ENCODE data around the gene TMEM135. TPM values are rescaled to one million over a fixed set of nuclear protein-coding genes. Genes with fewer than 3 reads are reported as not detected.

Gene TMEM135
- total RNA-seq, 2 donors from 2014 or later = 25.9 to 26.9 TPM

- no peak for TF ChIP-seq CTCF (IDR thresholded peaks at IDR 0.05)
- H3K4me3 ChIP-seq = no peak overlapping the region
- DNase-seq (ENCODE audit: low spot score) (no peak), ATAC-seq (ENCODE audit: insufficient number of reproducible peaks, low FRiP score, low read depth) (no peak)
- peak overlapping the region; percentile 49 to 60 for H3K27ac ChIP-seq
- no peaks in the 10 kb centered on the region for H3K36me3 ChIP-seq
- peaks cover 11 to 35% of the 10 kb centered on the region in 2 donors for H3K4me1 ChIP-seq (ENCODE audit: control insufficient read depth in 1 of 2, low read depth in 2 of 2)
- no peaks in the 10 kb centered on the region for H3K27me3 ChIP-seq (replicated peaks; ENCODE audit: insufficient read depth)
- H3K9me3 ChIP-seq = no peaks in the 10 kb centered on the region
Measured at GRCh38 chr11:87223816-87224215, 186.1 kb downstream of the TMEM135 start.

- ATAC-seq (ENCODE audit: insufficient number of reproducible peaks, low FRiP score, low read depth) = no peak
- no peak for TF ChIP-seq CTCF (IDR thresholded peaks at IDR 0.05)
- Histone ChIP-seq H3K36me3 (no peaks in the 10 kb centered on the region), H3K27me3 (replicated peaks; ENCODE audit: insufficient read depth) (no peaks in the 10 kb centered on the region), H3K27ac (peak overlapping the region; percentile 49 to 60), H3K4me3 (no peak overlapping the region), H3K9me3 (no peaks in the 10 kb centered on the region), H3K4me1 (ENCODE audit: control insufficient read depth in 1 of 2, low read depth in 2 of 2) (peaks cover 11 to 30% of the 10 kb centered on the region in 2 donors)
- no peak for DNase-seq (ENCODE audit: low spot score)
Measured at GRCh38 chr11:87224486-87224885, 186.8 kb downstream of the TMEM135 start.

GRCh38 chr11:87228820-87229219, 191.1 kb downstream of the TMEM135 start:
- Histone ChIP-seq H3K36me3 (no peaks in the 10 kb centered on the region), H3K4me3 (no peak overlapping the region), H3K4me1 (ENCODE audit: control insufficient read depth in 1 of 2, low read depth in 2 of 2) (peaks cover 5 to 10% of the 10 kb centered on the region in 2 donors), H3K27me3 (replicated peaks; ENCODE audit: insufficient read depth) (no peaks in the 10 kb centered on the region), H3K9me3 (peaks cover 6% of the 10 kb centered on the region), H3K27ac (no peak overlapping the region)
- ATAC-seq (ENCODE audit: insufficient number of reproducible peaks, low FRiP score, low read depth) (no peak), DNase-seq (ENCODE audit: low spot score) (no peak)
- TF ChIP-seq CTCF (IDR thresholded peaks at IDR 0.05) = no peak

GRCh38 chr11:87230995-87231394, 193.3 kb downstream of the TMEM135 start:
- TF ChIP-seq CTCF (IDR thresholded peaks at IDR 0.05) = no peak
- H3K4me3 ChIP-seq = no peak overlapping the region
- no peak overlapping the region for H3K27ac ChIP-seq
- ATAC-seq (ENCODE audit: insufficient number of reproducible peaks, low FRiP score, low read depth) (no peak), DNase-seq (ENCODE audit: low spot score) (no peak)
- H3K27me3 ChIP-seq (replicated peaks; ENCODE audit: insufficient read depth) = no peaks in the 10 kb centered on the region
- H3K4me1 ChIP-seq (ENCODE audit: control insufficient read depth in 1 of 2, low read depth in 2 of 2) = peaks cover 4 to 8% of the 10 kb centered on the region in 2 donors
- no peaks in the 10 kb centered on the region for H3K36me3 ChIP-seq
- H3K9me3 ChIP-seq = peaks cover 6% of the 10 kb centered on the region

GRCh38 chr11:87232320-87232719, 194.6 kb downstream of the TMEM135 start:
- no peak overlapping the region for H3K4me3 ChIP-seq
- TF ChIP-seq CTCF (IDR thresholded peaks at IDR 0.05) = no peak
- no peak for ATAC-seq (ENCODE audit: insufficient number of reproducible peaks, low FRiP score, low read depth)

More at GRCh38 chr11:87232320-87232719, 194.6 kb downstream of the TMEM135 start:
- H3K4me1 ChIP-seq (ENCODE audit: control insufficient read depth in 1 of 2, low read depth in 2 of 2) = peaks cover 16 to 22% of the 10 kb centered on the region in 2 donors
- H3K27ac ChIP-seq = no peak overlapping the region
- DNase-seq (ENCODE audit: low spot score) = no peak
- H3K27me3 ChIP-seq (replicated peaks; ENCODE audit: insufficient read depth) = no peaks in the 10 kb centered on the region
- H3K36me3 ChIP-seq = no peaks in the 10 kb centered on the region
- peaks cover 6% of the 10 kb centered on the region for H3K9me3 ChIP-seq
